G401 (cell line): ENCODE results near the gene HPCAL1. TPM values are rescaled to one million over a fixed set of nuclear protein-coding genes. Genes with fewer than 3 reads are reported as not detected.

Source experiments
- DNase-seq: peaks from one replicate; pipeline ENCODE4 v3.0.0-alpha.2; 2015; ENCODE audit warnings: low spot score
- in situ Hi-C: cut with HindIII; loops from 2 replicates; pipeline ENCODE4 v1.10.0; 2016; ENCODE audit warnings: low sequenced_read_pairs, mixed read lengths
- total RNA-seq: library from RNA; depleted of rRNA; stranded (reverse); fragments of >200 nt; shearing (Covaris generic); gene quantifications from 2 replicates; pipeline ENCODE4 v1.2.3, GENCODE V29; 2014

The HPCAL1 gene
- total RNA-seq, 1 experiment from 2014 or later, result 34.8 TPM

DNA sequence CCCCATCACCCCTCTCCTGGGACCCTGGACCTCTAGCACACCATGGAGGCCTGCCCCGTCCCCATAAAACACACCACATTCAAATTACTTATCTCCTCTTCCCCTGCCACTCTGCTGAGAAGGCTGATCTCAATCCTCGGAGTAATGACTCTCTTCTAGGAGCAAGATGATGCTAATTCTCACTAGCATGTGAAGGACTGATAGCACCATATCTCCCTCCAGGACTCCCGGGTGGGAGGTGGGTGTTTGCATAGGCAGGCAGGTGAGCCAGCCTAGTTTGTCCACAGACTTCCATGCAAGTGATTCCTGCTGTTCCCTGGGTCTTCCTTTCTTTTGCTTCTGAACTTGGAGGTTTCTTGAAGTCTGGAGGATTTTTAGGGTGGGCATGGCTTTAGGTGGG lies 40.5 kb downstream of the HPCAL1 start:
- in situ Hi-C loops, result no loop called here
- no peak for DNase-seq

- no peak for DNase-seq
- in situ Hi-C loops, result no loop called here
Measured at GRCh38 chr2:10343658-10344057, 41.0 kb downstream of the HPCAL1 start.

- in situ Hi-C loops, result no loop called here
- peak; percentile 72 for DNase-seq
Measured at GRCh38 chr2:10344105-10345066, 41.7 kb downstream of the HPCAL1 start.

DNA sequence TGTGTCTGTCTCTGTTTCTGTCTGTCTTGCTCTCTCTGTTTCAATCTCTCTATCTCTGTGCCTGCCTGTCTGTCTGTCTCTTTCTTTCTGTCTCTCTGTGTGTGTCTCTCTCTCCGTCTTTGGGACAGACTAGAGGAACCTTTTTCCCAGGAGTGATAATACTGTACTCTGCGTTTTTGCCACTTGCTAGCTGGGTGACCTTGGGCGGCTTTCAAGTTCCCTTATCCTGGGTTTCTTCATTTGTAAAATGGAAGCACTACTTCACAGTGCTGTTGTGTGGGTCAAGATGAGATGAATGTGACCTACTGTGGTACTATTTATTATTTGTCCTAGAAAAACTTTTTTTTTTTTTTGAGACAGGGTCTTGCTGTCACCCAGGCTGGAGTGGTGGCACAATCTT lies 42.4 kb downstream of the HPCAL1 start:
- DNase-seq, result no peak
- in situ Hi-C loops, result no loop called here

DNA sequence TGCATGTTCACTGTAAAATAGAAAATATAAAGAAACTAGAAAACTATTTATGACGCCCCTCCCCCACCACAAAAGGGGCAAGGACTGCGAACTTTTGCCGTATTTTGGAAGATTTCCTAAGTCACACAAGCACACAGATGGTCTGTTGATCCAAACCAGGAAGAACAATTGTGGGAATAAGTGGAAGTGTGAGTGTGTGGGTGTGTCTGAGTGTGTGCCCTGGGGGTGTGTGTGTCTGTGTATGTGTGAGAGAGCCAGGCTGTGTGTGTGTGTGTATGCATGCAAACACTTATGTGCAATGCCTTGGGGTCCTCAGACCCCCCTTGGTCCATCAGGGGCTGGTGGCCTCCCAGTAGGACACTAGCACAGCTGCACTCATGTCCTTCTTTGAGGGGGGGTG lies 43.1 kb downstream of the HPCAL1 start:
- no peak for DNase-seq
- in situ Hi-C loops, result no loop called here

- in situ Hi-C loops, result no loop called here
- DNase-seq, result no peak
Measured at GRCh38 chr2:10346929-10347561, 44.3 kb downstream of the HPCAL1 start.

DNA sequence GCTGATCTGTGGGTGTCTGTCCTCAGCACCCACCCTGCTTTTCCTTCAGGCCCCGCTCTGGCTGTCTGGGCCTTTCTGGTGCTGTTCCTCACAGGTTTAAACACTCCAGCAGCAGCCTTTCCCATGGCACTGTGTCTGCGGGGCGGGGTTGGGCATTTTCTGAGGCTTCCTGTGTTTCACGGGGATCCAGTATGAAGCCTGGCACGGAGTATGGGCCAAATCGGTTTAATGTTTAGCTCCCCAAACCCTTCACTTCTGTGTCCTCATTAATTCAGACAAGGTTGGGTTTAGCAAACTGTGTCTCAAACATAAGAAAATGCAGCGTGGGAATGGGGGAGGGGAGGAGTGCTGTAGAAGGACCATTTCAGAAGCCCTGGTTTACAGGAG lies 44.9 kb downstream of the HPCAL1 start:
- no peak for DNase-seq
- in situ Hi-C loops, result no loop called here

DNA sequence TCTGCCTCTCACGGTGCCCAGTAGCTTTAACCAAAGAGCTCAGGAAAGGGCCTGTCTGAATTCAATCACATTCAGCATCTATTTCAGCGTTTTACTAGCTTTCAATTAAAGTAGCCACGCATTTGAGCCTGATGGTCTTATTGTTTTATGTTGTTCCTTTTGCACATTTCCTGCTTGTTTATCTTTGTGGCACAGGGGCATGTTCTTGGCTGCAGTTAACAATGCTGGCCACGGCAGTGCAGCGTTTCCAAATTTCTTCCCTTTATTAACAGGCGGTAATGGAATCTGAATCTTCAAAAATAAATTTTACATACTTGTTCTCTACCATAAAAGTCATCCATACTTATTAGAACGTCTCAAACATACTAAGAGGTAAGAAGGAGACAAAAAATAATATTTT lies 46.2 kb downstream of the HPCAL1 start:
- DNase-seq, result no peak
- in situ Hi-C loops, result no loop called here

DNA sequence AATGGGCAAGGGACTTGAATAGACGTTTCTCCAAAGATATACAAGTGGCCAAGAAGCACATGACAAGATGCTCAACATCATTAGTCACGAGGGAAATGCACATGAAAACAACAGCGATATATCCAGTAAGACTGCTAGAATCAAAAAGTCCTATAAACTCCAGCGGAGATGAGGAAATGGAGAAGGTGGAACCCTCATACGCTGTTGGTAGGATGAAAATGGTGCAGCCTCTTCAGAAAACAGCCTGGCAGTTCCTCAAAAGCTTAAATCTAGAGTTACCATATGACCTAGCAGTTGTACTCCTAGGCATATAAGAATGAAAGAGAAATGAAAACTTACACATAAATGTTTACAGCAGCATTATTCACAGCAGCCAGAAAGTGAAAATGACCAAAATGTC lies 48.1 kb downstream of the HPCAL1 start:
- no peak for DNase-seq
- in situ Hi-C loops, result no loop called here

DNA sequence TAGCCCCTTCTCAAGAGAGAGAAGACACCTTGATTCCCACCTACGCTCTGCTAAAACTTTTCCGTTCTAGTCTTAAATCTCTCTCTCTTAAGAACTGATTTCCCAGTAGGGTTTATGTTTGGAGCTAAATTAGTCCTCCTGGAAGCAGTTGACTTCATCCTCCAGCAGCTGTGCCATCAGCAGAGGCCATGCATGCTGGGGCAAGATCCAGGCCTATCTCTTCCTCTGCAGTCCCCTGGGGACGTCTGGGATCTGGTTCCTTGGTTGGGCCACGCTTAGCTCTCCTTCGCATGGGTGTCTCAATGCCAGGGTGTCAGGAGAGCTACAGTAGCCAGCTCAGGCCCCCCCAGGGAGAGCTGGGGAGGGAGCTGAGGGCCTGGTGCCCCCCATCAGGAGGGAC lies 49.7 kb downstream of the HPCAL1 start:
- no peak for DNase-seq
- in situ Hi-C loops, result no loop called here

GRCh38 chr2:10352972-10353371 lies 50.3 kb downstream of the HPCAL1 start:
- in situ Hi-C loops, result no loop called here
- no peak for DNase-seq

GRCh38 chr2:10353931-10354330 lies 51.2 kb downstream of the HPCAL1 start:
- in situ Hi-C loops, result no loop called here

DNA sequence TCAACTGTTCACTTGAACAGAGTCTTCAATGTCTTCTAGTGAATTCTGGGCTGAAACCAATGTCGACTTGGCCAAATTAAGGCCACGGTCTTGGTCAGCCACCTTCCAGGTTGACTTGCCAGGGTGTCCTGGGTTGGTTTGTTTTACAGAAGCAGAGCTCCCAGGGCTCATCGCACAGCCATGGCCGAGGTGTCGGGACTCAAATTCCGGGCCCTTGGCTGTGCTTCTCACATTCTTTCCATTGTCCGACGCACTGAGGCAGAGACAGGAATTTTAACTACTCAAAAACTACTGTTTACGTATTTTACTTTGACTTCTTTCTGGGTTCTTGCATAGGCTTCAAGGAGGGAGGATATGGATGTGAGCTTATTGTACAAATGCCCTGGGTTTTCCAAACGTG lies 51.7 kb downstream of the HPCAL1 start:
- in situ Hi-C loops, result no loop called here
- DNase-seq, result no peak

More at GRCh38 chr2:10353931-10354330, 51.2 kb downstream of the HPCAL1 start:
- DNase-seq, result no peak

DNA sequence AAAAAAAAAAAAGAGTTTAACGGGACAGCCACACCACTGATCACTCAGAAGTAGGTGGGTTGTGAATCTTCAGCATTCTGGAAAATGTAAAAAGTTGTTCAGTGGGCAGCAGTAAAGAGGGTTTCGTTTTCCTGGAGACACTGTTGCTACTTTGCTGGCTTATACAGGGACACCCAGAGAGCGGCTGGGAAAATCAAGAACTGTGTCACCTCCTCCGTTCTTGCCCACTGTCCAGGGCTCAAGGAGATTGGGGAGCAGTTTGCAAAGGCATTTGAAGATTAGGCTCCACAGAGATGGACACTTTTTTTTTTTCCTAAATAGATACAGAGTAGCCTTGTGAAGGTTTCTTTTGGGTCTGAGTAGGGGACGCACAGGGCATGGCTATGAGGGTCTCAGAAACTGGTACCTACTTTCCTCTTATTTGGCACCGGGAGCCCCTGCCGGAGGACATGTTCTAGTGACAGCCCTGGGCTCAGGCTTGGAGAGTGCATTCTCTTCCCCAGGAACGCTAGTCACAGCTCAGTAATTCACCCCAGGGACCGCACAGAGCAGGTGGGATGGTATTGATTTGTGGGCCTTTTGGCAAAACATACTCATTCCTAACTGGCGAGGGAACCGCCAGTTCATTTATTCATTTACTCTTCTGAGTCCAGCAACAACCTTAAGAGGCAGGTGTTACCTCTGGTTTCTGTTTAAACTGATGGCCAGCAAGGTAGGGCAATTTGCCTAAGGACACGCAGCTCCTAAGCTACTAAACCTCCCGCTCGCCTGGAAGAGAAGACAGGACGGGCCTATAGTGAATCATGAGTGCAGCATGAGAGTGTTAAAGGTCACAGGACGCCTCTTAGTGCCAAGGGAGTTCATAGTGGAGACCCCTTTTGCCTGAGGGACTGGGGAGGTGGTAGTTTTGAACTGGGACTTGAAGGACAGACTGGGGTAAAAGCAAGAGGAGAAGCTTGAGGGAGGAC lies 53.1 kb downstream of the HPCAL1 start:
- in situ Hi-C loops, result no loop called here
- no peak for DNase-seq

GRCh38 chr2:10356439-10356811 lies 53.7 kb downstream of the HPCAL1 start:
- in situ Hi-C loops, result no loop called here
- no peak for DNase-seq

- in situ Hi-C loops, result no loop called here
- DNase-seq, result no peak
Measured at GRCh38 chr2:10357193-10358169, 54.8 kb downstream of the HPCAL1 start.

DNA sequence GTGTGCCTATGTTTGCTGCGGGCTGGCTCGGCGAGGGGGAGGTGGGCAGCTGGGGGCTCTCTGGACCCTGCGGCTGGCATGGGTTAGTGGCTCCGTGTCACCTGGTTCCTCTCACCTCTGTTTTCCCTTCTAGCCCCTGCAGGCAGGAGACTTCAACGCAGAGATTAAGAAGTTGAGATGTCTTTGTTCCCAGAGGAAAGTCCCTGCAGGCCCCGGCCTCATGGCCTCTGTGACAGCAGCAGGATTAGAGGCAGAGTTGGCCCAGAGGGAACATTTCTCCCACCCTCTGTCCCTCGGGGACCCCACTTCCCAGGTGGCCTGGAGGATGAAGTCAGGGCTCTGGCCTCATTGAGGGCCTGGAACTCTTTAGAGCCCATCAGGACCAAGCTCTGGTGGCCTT lies 56.5 kb downstream of the HPCAL1 start:
- no peak for DNase-seq

DNA sequence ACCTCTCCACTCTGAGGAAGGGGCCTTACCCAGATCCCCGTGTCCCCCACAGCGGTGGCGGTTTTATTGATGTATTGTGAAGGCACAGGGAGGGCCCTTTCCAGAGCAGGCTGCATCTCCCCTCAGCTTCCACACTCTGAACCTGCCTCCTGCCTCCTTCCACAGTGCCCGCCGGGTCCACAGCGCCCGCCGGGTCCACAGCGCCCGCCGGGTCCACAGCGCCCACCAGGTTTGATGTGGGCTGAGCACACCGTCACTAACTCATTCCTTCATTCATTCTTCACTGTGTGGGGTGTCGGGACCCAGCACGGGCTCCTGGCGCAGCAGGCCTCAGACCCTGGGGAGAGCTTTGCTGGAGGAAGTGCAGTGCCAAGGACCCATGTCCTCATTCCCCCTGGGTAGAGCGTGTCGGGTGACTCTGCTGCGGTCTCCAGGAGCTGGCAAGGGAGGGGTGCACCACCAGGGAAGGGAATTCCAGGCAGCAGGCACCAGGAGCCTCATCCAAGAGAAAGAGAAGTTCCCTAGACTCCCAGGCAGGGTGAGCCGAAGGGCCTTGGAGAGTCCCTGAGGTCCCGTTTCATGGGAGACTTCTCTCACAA lies 57.1 kb downstream of the HPCAL1 start:
- in situ Hi-C loops, result no loop called here
- no peak for DNase-seq

More for the DNA sequence above, 56.5 kb downstream of the HPCAL1 start:
- in situ Hi-C loops, result no loop called here
